Liver (tissue), 3 donors: Measurements from ENCODE around the gene RFNG.

Source experiments
- ATF3 ChIP-seq: IDR thresholded peaks from 2 replicates; pipeline ENCODE4 v1.6.1; 2016; ENCODE audit warnings: antibody characterized with exemption
- CTCF ChIP-seq: fragments of 150-350 bp; IDR thresholded peaks from 2 replicates; pipeline ENCODE4 v1.5.1; 2017; ENCODE audit warnings: improper control_type of control experiment, low read depth, low read length; ENCODE audit not compliant: missing input control
- EGR1 ChIP-seq, 2 donors: IDR thresholded peaks; 2 replicates each; pipeline ENCODE4 v1.6.1; 2016 to 2018; ENCODE audit warnings: antibody characterized with exemption in 2 of 2, low read depth in 2 of 2
- HNF4G ChIP-seq: IDR thresholded peaks from 2 replicates; pipeline ENCODE4 v1.6.1; 2016; ENCODE audit warnings: antibody characterized with exemption
- MAX ChIP-seq: IDR thresholded peaks from 2 replicates; pipeline ENCODE4 v1.6.1; 2016; ENCODE audit warnings: antibody characterized with exemption
- RAD21 ChIP-seq, 2 donors: IDR thresholded peaks; 2 replicates each; pipeline ENCODE4 v1.6.1; 2016; ENCODE audit warnings: antibody characterized with exemption in 2 of 2, mild to moderate bottlenecking in 2 of 2
- SP1 ChIP-seq: IDR thresholded peaks from 2 replicates; pipeline ENCODE4 v1.6.1; 2018; ENCODE audit warnings: antibody characterized with exemption, mild to moderate bottlenecking
- TAF1 ChIP-seq: conservative IDR thresholded peaks from 2 replicates; pipeline ENCODE4 v1.6.1; 2016; ENCODE audit warnings: antibody characterized with exemption, mild to moderate bottlenecking
- TF ChIP-seq, protein P1 (sequence below): IDR thresholded peaks from 2 replicates; pipeline ENCODE4 v1.6.1; 2016; ENCODE audit warnings: antibody characterized with exemption, mild to moderate bottlenecking
- donor health status: healthy.
- donor health status: healthy.

- TF ChIP-seq CTCF: no peak
- TF ChIP-seq SP1: no peak
- TF ChIP-seq, protein P1, sequence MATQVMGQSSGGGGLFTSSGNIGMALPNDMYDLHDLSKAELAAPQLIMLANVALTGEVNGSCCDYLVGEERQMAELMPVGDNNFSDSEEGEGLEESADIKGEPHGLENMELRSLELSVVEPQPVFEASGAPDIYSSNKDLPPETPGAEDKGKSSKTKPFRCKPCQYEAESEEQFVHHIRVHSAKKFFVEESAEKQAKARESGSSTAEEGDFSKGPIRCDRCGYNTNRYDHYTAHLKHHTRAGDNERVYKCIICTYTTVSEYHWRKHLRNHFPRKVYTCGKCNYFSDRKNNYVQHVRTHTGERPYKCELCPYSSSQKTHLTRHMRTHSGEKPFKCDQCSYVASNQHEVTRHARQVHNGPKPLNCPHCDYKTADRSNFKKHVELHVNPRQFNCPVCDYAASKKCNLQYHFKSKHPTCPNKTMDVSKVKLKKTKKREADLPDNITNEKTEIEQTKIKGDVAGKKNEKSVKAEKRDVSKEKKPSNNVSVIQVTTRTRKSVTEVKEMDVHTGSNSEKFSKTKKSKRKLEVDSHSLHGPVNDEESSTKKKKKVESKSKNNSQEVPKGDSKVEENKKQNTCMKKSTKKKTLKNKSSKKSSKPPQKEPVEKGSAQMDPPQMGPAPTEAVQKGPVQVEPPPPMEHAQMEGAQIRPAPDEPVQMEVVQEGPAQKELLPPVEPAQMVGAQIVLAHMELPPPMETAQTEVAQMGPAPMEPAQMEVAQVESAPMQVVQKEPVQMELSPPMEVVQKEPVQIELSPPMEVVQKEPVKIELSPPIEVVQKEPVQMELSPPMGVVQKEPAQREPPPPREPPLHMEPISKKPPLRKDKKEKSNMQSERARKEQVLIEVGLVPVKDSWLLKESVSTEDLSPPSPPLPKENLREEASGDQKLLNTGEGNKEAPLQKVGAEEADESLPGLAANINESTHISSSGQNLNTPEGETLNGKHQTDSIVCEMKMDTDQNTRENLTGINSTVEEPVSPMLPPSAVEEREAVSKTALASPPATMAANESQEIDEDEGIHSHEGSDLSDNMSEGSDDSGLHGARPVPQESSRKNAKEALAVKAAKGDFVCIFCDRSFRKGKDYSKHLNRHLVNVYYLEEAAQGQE: no peak
- no peak for TF ChIP-seq RAD21 (IDR thresholded peaks at IDR 0.05)
- TF ChIP-seq MAX: no peak
- no peak for TF ChIP-seq HNF4G
- TF ChIP-seq ATF3: no peak
- no peak for TF ChIP-seq TAF1
- TF ChIP-seq EGR1 (IDR thresholded peaks at IDR 0.05; ENCODE audit: low read depth in 2 of 2): no peak
These were observed 35.6 kb upstream of the RFNG start for GRCh38 chr17:82086941-82087906.
